ENCODE measurements around the gene KDM4D.

GRCh38 chr11:94924612-94925011 lies 48.9 kb upstream of the KDM4D start:
- no peak for TF ChIP-seq CTCF (IDR thresholded peaks at IDR 0.05; ENCODE audit: insufficient read depth, low read length)
- no peak for TF ChIP-seq POLR2AphosphoS5 (IDR thresholded peaks at IDR 0.05; ENCODE audit: low read depth)
- TF ChIP-seq SPI1 (IDR thresholded peaks at IDR 0.05; ENCODE audit: borderline replicate concordance, low read depth), result no peak
- TF ChIP-seq GABPA (IDR thresholded peaks at IDR 0.05; ENCODE audit: low read depth), result no peak

All from HL-60 (cell line).